ENCODE results near the gene DMBX1. TPM values are rescaled to one million over a fixed set of nuclear protein-coding genes. Genes with fewer than 3 reads are reported as not detected.

Gene DMBX1
- total and polyA plus RNA-seq, 2 of the 13 experiments (the other 11 are each of a cell fraction or from before 2014, with no cell fraction given), result not detected

DNA sequence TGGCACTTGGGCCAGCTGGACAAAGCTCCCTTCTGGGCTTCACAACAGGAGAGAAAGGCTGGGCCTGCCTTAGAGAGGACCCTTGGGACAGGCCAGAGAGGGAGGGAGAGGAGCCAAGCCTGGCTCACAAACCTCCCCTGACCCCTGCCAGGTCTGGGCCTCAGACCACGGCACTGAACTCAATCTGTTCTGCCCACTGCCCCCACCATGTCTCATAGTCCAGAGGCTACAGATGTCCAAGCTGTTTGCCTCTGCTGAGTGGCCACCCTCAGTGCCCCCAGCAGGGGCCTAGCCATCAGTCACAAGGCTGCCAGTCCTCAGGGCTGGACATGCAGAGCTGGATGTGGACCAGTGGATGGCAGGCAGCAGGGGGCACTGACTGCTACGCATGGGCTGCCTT is 13.0 kb upstream of the DMBX1 start (continued):
- TF ChIP-seq EZH2 (conservative IDR thresholded peaks at IDR 0.05; ENCODE audit: low read depth, low read length) (no peak), ZFP1 (CRISPR knock-in tag; IDR thresholded peaks at IDR 0.05) (no peak), RFXANK (CRISPR knock-in tag; IDR thresholded peaks at IDR 0.05) (no peak), NRL (CRISPR knock-in tag; IDR thresholded peaks at IDR 0.05; ENCODE audit: borderline replicate concordance) (no peak), ZNF547 (CRISPR knock-in tag; IDR thresholded peaks at IDR 0.05) (no peak)

DNA sequence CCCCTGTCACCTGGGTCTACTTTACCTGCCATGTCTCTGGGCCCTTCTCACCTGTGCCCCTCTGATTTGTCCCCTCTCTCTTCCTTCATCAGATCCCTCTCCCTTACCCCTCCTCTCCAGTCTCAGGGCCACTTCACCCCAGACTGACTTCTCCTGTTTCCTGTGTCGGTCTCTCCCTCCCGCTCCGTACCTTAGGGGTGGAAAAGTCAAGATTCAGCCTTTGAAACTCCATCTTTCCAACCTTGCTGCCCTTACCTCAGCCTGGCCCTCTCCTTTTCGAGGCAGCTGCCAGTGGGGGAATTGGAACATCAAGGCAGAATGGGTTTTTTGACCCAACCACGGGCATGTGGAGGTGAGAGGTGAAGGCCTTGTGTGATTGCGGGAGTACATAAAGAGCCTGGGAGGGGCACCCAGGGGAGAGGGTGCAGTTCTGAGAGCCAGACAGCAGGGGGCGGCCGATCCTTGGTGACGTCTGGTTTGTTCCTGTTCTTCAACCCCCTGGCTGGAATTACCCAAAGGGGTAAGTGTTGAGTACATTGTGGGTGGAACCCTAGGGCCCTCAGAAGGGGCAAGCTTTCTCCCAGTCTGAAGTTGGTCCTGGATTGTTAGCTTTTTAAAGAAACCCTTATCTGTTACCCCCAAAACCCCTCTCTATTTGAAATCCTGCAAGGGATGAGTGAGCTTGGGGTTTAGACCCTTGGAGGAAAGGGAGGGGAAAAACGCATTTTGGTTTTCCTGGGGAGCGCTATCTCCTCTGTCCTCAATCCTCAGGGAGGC is 12.3 kb upstream of the DMBX1 start:
- H3K79me2 ChIP-seq (ENCODE audit: insufficient read depth, low read length), result no peaks in the 10 kb centered on the region
- TF ChIP-seq STAG1 (CRISPR knock-in tag; IDR thresholded peaks at IDR 0.05) (peak; percentile 78), BCL6 (CRISPR knock-in tag; IDR thresholded peaks at IDR 0.05) (peak; percentile 18; the same call in 1 of the 2 replicates), XRCC5 (optimal IDR thresholded peaks at IDR 0.05; ENCODE audit: low read length) (peak; percentile 55), REPIN1 (CRISPR knock-in tag; IDR thresholded peaks at IDR 0.05; ENCODE audit: borderline replicate concordance, low read depth) (no peak), GABPA (IDR thresholded peaks at IDR 0.05; ENCODE audit: low read depth, low read length) (no peak), GABPA (CRISPR knock-in tag; IDR thresholded peaks at IDR 0.05; ENCODE audit: low read depth) (no peak), RAD21 (CRISPR knock-in tag; IDR thresholded peaks at IDR 0.05) (peak; percentile 73), CREM (IDR thresholded peaks at IDR 0.05) (peak; percentile 57; the same call in 1 of the 2 replicates), CREM (CRISPR knock-in tag; IDR thresholded peaks at IDR 0.05) (no peak), TBX3 (IDR thresholded peaks at IDR 0.05; ENCODE audit: borderline replicate concordance) (0 out of 2 replicates have a peak, but pooled peaks have one; percentile 7), ATF1 (CRISPR knock-in tag; IDR thresholded peaks at IDR 0.05) (peak; percentile 36; the same call in 1 of the 2 replicates), SMC3 (IDR thresholded peaks at IDR 0.05; ENCODE audit: low read length) (peak; percentile 58), ZNF737 (CRISPR knock-in tag; IDR thresholded peaks at IDR 0.05; ENCODE audit: borderline replicate concordance) (no peak)
- TF ChIP-seq, protein P1, sequence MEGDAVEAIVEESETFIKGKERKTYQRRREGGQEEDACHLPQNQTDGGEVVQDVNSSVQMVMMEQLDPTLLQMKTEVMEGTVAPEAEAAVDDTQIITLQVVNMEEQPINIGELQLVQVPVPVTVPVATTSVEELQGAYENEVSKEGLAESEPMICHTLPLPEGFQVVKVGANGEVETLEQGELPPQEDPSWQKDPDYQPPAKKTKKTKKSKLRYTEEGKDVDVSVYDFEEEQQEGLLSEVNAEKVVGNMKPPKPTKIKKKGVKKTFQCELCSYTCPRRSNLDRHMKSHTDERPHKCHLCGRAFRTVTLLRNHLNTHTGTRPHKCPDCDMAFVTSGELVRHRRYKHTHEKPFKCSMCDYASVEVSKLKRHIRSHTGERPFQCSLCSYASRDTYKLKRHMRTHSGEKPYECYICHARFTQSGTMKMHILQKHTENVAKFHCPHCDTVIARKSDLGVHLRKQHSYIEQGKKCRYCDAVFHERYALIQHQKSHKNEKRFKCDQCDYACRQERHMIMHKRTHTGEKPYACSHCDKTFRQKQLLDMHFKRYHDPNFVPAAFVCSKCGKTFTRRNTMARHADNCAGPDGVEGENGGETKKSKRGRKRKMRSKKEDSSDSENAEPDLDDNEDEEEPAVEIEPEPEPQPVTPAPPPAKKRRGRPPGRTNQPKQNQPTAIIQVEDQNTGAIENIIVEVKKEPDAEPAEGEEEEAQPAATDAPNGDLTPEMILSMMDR (CRISPR knock-in tag; IDR thresholded peaks at IDR 0.05), result peak; percentile 85
- no peak overlapping the region for H3K4me2 ChIP-seq (ENCODE audit: low read depth, low read length)
- H3K9me3 ChIP-seq (ENCODE audit: low read length), result no peaks in the 10 kb centered on the region
- no peak overlapping the region for H3K27ac ChIP-seq (ENCODE audit: extremely low read length, insufficient read depth, low read length)
- DNase-seq (ENCODE audit: low spot score) (peak; percentile 44), FAIRE-seq (peak; percentile 70), ATAC-seq (peak; percentile 76)
- ChIA-PET CTCF (ENCODE audit: low intra/inter-chr PET ratio, low total read pairs) (interaction anchor here (1.6 to 3.9 kb wide), 2 partner anchors 50 to 57 kb away, joined by 11 to 51 read pairs; a partner anchor contains a TSS), POLR2A (no interaction called here)
- in situ Hi-C loops (cut with HindIII; ENCODE audit: extremely low pct_ligation_motif_present, low pct_unique_long_range_greater_than_20kb), result loop anchor here (5.0 kb wide), 1 partner anchor 50 kb away; no protein-coding TSS in a partner anchor
- intact Hi-C loops (cut with micrococcal nuclease; ENCODE audit: unreplicated experiment), result loop anchor here (1.0 kb wide), 1 partner anchor 51 kb away; no protein-coding TSS in a partner anchor
- H3K9ac ChIP-seq (ENCODE audit: insufficient read depth, low read depth, low read length), result no peak overlapping the region
- H3K36me3 ChIP-seq (replicated peaks in 1 of 2; ENCODE audit: control insufficient read depth in 1 of 2, insufficient read depth in 2 of 2, low read length in 2 of 2), result no peaks in the 10 kb centered on the region
- H3K4me3 ChIP-seq (replicated peaks in 1 of 3; ENCODE audit: insufficient read depth in 1 of 3, low read depth in 2 of 3, low read length in 3 of 3), result no peak overlapping the region
- 28% methylated on average over 8 of the region's 11 CpGs for WGBS (ENCODE audit: low lambda C conversion rate)
- no peak overlapping the region for H2AFZ ChIP-seq (ENCODE audit: low read length)
- H3K27me3 ChIP-seq (ENCODE audit: control insufficient read depth in 1 of 2, insufficient read depth in 2 of 2, low read length in 2 of 2), result peaks cover 3 to 32% of the 10 kb centered on the region in 2 experiments; a peak in 4 of 5 replicates
- no TSS peak for BruUV-seq (replicated peaks)
- peaks cover 27% of the 10 kb centered on the region; the same call in 1 of the 2 replicates for H3K4me1 ChIP-seq (ENCODE audit: insufficient read depth, low read length)
- H4K20me1 ChIP-seq (ENCODE audit: insufficient read depth, low read length), result no peaks in the 10 kb centered on the region
